CD4-positive, alpha-beta T cell (primary cell): ENCODE data around the gene ATXN1. TPM values are rescaled to one million over a fixed set of nuclear protein-coding genes. Genes with fewer than 3 reads are reported as not detected.

Experiments used
- ATAC-seq: fragments of 200-7000 bp; cut with Tn5 transposase; one replicate; pipeline ENCODE4 v1.10.0; 2022; ENCODE audit warnings: mild to moderate bottlenecking; ENCODE audit not compliant: poor library complexity
- CTCF ChIA-PET: fragments of 350-600 bp; sonication (Branson Sonifier 250); formaldehyde crosslinking; loops from one replicate; lab custom pipeline; 2021; ENCODE audit warnings: antibody characterized with exemption, inconsistent platforms; lab: Charles Lee
- POLR2A ChIA-PET: fragments of 350-600 bp; sonication (Branson Sonifier 250); formaldehyde crosslinking; loops from one replicate; lab custom pipeline; 2021; ENCODE audit warnings: antibody characterized with exemption, inconsistent platforms; lab: Charles Lee
- DNase-seq, 14 experiments: peaks; one replicate each; pipeline ENCODE4 v3.0.0-alpha.2; 2013 to 2020; ENCODE audit warnings: mixed read lengths in 2 of 14
- H3K27ac ChIP-seq, 2 donors: one replicate each; pipeline versions ENCODE4 v1.5.1 to v1.7.0; 2013; ENCODE audit warnings: low read length in 2 of 2, low read depth in 1 of 2, mild to moderate bottlenecking in 1 of 2
- H3K27me3 ChIP-seq, 2 experiments: 1 replicate in 1 of 2; 2 replicates in 1 of 2; pipeline versions ENCODE4 v1.6.1 to v1.7.0; 2013; ENCODE audit warnings: low read length in 2 of 2, control low read depth in 1 of 2, mild to moderate bottlenecking in 1 of 2, moderate library complexity in 1 of 2; ENCODE audit not compliant: insufficient read depth in 2 of 2, control insufficient read depth in 1 of 2
- H3K36me3 ChIP-seq: one replicate; pipeline ENCODE4 v1.6.1; 2013; ENCODE audit warnings: low read length, control low read depth; ENCODE audit not compliant: insufficient read depth
- H3K4me1 ChIP-seq: one replicate; pipeline ENCODE4 v1.6.1; 2013; ENCODE audit warnings: low read length, control low read depth; ENCODE audit not compliant: insufficient read depth
- H3K4me3 ChIP-seq: one replicate; pipeline ENCODE4 v1.5.1; 2013; ENCODE audit warnings: mild to moderate bottlenecking, low read length, moderate library complexity
- H3K9me3 ChIP-seq, 2 experiments: 1 replicate in 1 of 2; 2 replicates in 1 of 2; pipeline versions ENCODE4 v1.6.1 to v1.7.0; 2013; ENCODE audit warnings: low read length in 2 of 2, mild to moderate bottlenecking in 2 of 2, control low read depth in 1 of 2, moderate library complexity in 1 of 2; ENCODE audit not compliant: control insufficient read depth in 1 of 2, insufficient read depth in 1 of 2
- H3K27ac Mint-ChIP-seq: one replicate; pipeline ENCODE4 v1.8.0; 2020; ENCODE audit warnings: mixed read lengths
- H3K27me3 Mint-ChIP-seq: one replicate; pipeline ENCODE4 v1.8.0; 2021; ENCODE audit warnings: mixed read lengths
- H3K36me3 Mint-ChIP-seq: one replicate; pipeline ENCODE4 v1.8.0; 2021; ENCODE audit warnings: low read depth, mixed read lengths
- H3K4me1 Mint-ChIP-seq: one replicate; pipeline ENCODE4 v1.8.0; 2021; ENCODE audit warnings: low read depth, mixed read lengths
- H3K4me3 Mint-ChIP-seq: one replicate; pipeline ENCODE4 v1.8.0; 2020; ENCODE audit warnings: mild to moderate bottlenecking, mixed read lengths
- H3K9me3 Mint-ChIP-seq: one replicate; pipeline ENCODE4 v1.8.0; 2020; ENCODE audit warnings: mixed read lengths
- CTCF ChIP-seq: fragments of 200-600 bp; IDR thresholded peaks from one replicate; pipeline ENCODE4 v1.8.0; 2022; ENCODE audit warnings: antibody characterized with exemption, mild to moderate bottlenecking
- intact Hi-C, 2 experiments: fragments of 100-400 bp; cut with DNase I in 1 of 2; cut with micrococcal nuclease in 1 of 2; formaldehyde crosslinking; loops; one replicate each; pipeline versions ENCODE4 v1.15.1 to v1.9.0; 2023 to 2025; cut with DNase I, micrococcal nuclease
- total RNA-seq, 174 experiments: library from RNA in 2 of 174; stranded (reverse) in 2 of 174; gene quantifications; one replicate each; pipeline ENCODE4 v1.2.3 and lab custom pipeline; 2021 to 2026

ATXN1 gene
- total RNA-seq, 2 experiments from 2014 or later: 74.2 to 76.7 TPM

- DNase-seq (no peak), ATAC-seq (no peak)
- Mint-ChIP-seq H3K27me3 (no peaks in the 10 kb centered on the region), H3K4me3 (no peak overlapping the region), H3K9me3 (no peaks in the 10 kb centered on the region), H3K27ac (peak overlapping the region; percentile 3), H3K36me3 (peaks cover 23% of the 10 kb centered on the region), H3K4me1 (peaks cover 53% of the 10 kb centered on the region)
- TF ChIP-seq CTCF: no peak
- Histone ChIP-seq H3K9me3 (no peaks in the 10 kb centered on the region), H3K36me3 (peaks cover 13% of the 10 kb centered on the region), H3K27me3 (no peaks in the 10 kb centered on the region), H3K4me1 (peaks cover 10% of the 10 kb centered on the region), H3K27ac (no peak overlapping the region), H3K4me3 (no peak overlapping the region)
- ChIA-PET CTCF (interaction anchor here (1.3 to 2.1 kb wide), 3 partner anchors 20 to 406 kb away, joined by 4 to 7 read pairs (median 5); no protein-coding TSS in a partner anchor), POLR2A (interaction anchor here (1.4 kb wide), 1 partner anchor 21 kb away, joined by 3 read pairs; no protein-coding TSS in a partner anchor)
- intact Hi-C loops: loop anchor here (2.0 to 10.0 kb wide), 3 partner anchors 21 to 227 kb away; no protein-coding TSS in a partner anchor
Measured at GRCh38 chr6:16737925-16738324, 23.3 kb downstream of the ATXN1 start.

- intact Hi-C loops: loop anchor here (5.0 to 10.0 kb wide), 2 partner anchors 35 to 228 kb away; no protein-coding TSS in a partner anchor
- Histone ChIP-seq H3K27ac (no peak overlapping the region), H3K27me3 (no peaks in the 10 kb centered on the region), H3K36me3 (peaks cover 13% of the 10 kb centered on the region), H3K4me3 (no peak overlapping the region), H3K4me1 (peaks cover 8% of the 10 kb centered on the region), H3K9me3 (no peaks in the 10 kb centered on the region)
- no peak for DNase-seq
- Mint-ChIP-seq H3K36me3 (peaks cover 23% of the 10 kb centered on the region), H3K4me1 (peaks cover 53% of the 10 kb centered on the region), H3K27me3 (no peaks in the 10 kb centered on the region), H3K27ac (peak overlapping the region; percentile 3), H3K9me3 (no peaks in the 10 kb centered on the region), H3K4me3 (no peak overlapping the region)
- ATAC-seq: no peak
- no peak for TF ChIP-seq CTCF
- CTCF ChIA-PET: interaction anchor here (1.0 to 2.1 kb wide), 6 partner anchors 10 to 405 kb away, joined by 3 to 7 read pairs (median 4); no protein-coding TSS in a partner anchor
- POLR2A ChIA-PET: interaction anchor here (1.4 kb wide), 1 partner anchor 22 kb away, joined by 3 read pairs; no protein-coding TSS in a partner anchor
Measured at GRCh38 chr6:16736856-16737775, 24.1 kb downstream of the ATXN1 start.

- H3K27me3 Mint-ChIP-seq: no peaks in the 10 kb centered on the region
Measured at GRCh38 chr6:16735014-16735413, 26.2 kb downstream of the ATXN1 start.

More at GRCh38 chr6:16735014-16735413, 26.2 kb downstream of the ATXN1 start:
- ChIA-PET POLR2A (no interaction called here), CTCF (interaction anchor here (1.0 kb wide), 1 partner anchor 10 kb away, joined by 3 read pairs; no protein-coding TSS in a partner anchor)
- Histone ChIP-seq H3K4me3 (no peak overlapping the region), H3K36me3 (peaks cover 9% of the 10 kb centered on the region), H3K4me1 (peaks cover 15% of the 10 kb centered on the region), H3K27ac (no peak overlapping the region), H3K27me3 (no peaks in the 10 kb centered on the region), H3K9me3 (no peaks in the 10 kb centered on the region)
- Mint-ChIP-seq H3K36me3 (peaks cover 16% of the 10 kb centered on the region), H3K9me3 (no peaks in the 10 kb centered on the region), H3K27ac (no peak overlapping the region), H3K4me3 (no peak overlapping the region), H3K4me1 (peaks cover 53% of the 10 kb centered on the region)
- intact Hi-C loops: loop anchor here (5.0 to 10.0 kb wide), 2 partner anchors 37 to 230 kb away; no protein-coding TSS in a partner anchor
- ATAC-seq (no peak), DNase-seq (no peak)
- no peak for TF ChIP-seq CTCF
